BJ (cell line): ENCODE results near the gene CCPG1. TPM values are rescaled to one million over a fixed set of nuclear protein-coding genes. Genes with fewer than 3 reads are reported as not detected.

Experiments
- CTCF ChIA-PET: fragments of 350-600 bp; formaldehyde crosslinking; extraction: SDS; loops from one replicate; lab custom pipeline; 2021; ENCODE audit warnings: antibody characterized with exemption, inconsistent platforms; lab: Yijun Ruan, JAX
- POLR2A ChIA-PET: fragments of 300-600 bp; sonication (Branson Sonifier 250); formaldehyde crosslinking; extraction: SDS; loops from one replicate; lab custom pipeline; 2021; ENCODE audit warnings: antibody characterized with exemption; lab: Charles Lee
- DNase-seq: peaks from one replicate; pipeline ENCODE4 v3.0.0-alpha.2; 2011; ENCODE audit warnings: low read depth
- H3K27me3 ChIP-seq: 2 replicates; pipeline ENCODE4 v1.6.0; 2011; ENCODE audit warnings: low read length; ENCODE audit not compliant: control insufficient read depth, insufficient read depth
- H3K36me3 ChIP-seq: 2 replicates; pipeline ENCODE4 v1.5.1; 2011; ENCODE audit warnings: low read length; ENCODE audit not compliant: control insufficient read depth, insufficient read depth
- H3K4me3 ChIP-seq: 2 replicates; pipeline ENCODE4 v1.5.1; 2011; ENCODE audit warnings: low read depth, mild to moderate bottlenecking, control low read depth, low read length
- polyA plus RNA-seq: library from polyadenylated mRNA; depleted of rRNA; stranded (reverse); fragments of >200 nt; gene quantifications from 2 replicates; pipeline ENCODE4 v1.2.3, GENCODE V29; 2011
- TF ChIP-seq, protein P1 (sequence below): IDR thresholded peaks from 2 replicates; pipeline ENCODE4 v1.5.1; 2011; ENCODE audit warnings: low read depth, mild to moderate bottlenecking, control low read depth, inconsistent platforms, low read length, moderate library complexity; ENCODE audit not compliant: insufficient read depth

CCPG1 gene
- polyA plus RNA-seq, 1 experiment: 33.8 TPM

DNA sequence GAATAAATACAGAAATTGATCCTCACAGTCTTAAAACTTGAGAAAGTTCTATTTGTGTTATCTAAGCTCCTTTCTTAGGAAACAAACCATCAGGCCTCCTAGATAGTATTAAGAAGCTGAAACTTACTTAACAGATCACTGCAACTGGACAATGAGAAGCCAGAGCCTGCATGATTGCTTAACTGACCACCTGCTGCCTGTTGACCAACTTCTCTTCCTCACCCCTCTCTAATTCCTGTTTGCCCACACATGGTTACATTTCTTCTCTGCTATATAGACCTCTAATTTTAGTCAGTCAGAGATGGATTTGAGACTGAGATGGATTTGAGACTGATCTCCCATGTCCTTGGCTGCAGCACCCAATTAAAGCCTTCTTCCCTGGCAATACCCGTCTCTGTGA lies 13.5 kb downstream of the CCPG1 start:
- DNase-seq: no peak
- CTCF ChIA-PET: interaction anchor here (4.9 kb wide), 1 partner anchor 13 kb away, joined by 20 read pairs; the partner anchor contains the start of genes CCPG1 and PIERCE2
- Histone ChIP-seq H3K4me3 (no peak overlapping the region), H3K36me3 (no peaks in the 10 kb centered on the region), H3K27me3 (no peaks in the 10 kb centered on the region)
- POLR2A ChIA-PET: interaction anchor here (0.6 kb wide), 1 partner anchor 99 kb away, joined by 8 read pairs; no protein-coding TSS in a partner anchor
- TF ChIP-seq, protein P1, sequence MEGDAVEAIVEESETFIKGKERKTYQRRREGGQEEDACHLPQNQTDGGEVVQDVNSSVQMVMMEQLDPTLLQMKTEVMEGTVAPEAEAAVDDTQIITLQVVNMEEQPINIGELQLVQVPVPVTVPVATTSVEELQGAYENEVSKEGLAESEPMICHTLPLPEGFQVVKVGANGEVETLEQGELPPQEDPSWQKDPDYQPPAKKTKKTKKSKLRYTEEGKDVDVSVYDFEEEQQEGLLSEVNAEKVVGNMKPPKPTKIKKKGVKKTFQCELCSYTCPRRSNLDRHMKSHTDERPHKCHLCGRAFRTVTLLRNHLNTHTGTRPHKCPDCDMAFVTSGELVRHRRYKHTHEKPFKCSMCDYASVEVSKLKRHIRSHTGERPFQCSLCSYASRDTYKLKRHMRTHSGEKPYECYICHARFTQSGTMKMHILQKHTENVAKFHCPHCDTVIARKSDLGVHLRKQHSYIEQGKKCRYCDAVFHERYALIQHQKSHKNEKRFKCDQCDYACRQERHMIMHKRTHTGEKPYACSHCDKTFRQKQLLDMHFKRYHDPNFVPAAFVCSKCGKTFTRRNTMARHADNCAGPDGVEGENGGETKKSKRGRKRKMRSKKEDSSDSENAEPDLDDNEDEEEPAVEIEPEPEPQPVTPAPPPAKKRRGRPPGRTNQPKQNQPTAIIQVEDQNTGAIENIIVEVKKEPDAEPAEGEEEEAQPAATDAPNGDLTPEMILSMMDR: no peak

DNA sequence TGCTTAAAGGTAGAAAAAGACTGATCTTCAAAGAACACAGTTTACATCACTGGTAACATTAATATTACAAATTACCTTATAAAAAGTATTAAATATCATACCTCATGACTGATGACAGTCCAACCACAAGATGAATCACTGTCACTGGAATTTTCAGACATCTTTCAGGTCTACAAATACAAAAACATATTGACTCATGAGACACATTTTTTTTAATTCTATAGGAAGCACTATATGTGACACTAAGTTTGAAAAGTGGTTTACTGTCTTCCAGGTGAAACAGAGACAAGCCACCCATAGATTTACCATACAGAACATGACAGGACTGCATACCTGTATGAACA lies 18.9 kb downstream of the CCPG1 start:
- Histone ChIP-seq H3K36me3 (no peaks in the 10 kb centered on the region; the same call in 1 of the 2 replicates), H3K4me3 (no peak overlapping the region), H3K27me3 (no peaks in the 10 kb centered on the region)
- ChIA-PET POLR2A (no interaction called here), CTCF (no interaction called here)
- TF ChIP-seq, protein P1: no peak
- no peak for DNase-seq

DNA sequence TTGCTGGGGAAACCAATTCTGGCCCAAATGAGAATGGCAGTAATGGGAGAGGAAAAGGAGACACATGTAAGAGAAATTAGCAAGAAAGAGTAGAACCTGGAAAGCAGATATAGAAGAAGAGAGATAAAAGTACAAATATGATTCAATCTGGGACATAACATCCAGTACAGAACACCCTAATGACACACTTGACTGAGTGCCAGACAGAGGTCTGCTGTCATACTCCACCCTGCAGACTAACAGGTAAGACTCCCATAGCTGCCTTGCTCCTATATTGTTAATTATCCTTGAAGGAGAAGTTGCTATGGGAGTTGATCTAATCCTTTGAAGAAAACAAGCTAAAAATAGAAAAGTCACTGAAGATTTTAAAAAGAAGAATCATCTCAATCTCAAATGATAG lies 21.1 kb downstream of the CCPG1 start:
- ChIA-PET CTCF (no interaction called here), POLR2A (no interaction called here)
- TF ChIP-seq, protein P1: no peak
- Histone ChIP-seq H3K27me3 (no peaks in the 10 kb centered on the region), H3K4me3 (no peak overlapping the region), H3K36me3 (no peaks in the 10 kb centered on the region; the same call in 1 of the 2 replicates)
- DNase-seq: no peak

DNA sequence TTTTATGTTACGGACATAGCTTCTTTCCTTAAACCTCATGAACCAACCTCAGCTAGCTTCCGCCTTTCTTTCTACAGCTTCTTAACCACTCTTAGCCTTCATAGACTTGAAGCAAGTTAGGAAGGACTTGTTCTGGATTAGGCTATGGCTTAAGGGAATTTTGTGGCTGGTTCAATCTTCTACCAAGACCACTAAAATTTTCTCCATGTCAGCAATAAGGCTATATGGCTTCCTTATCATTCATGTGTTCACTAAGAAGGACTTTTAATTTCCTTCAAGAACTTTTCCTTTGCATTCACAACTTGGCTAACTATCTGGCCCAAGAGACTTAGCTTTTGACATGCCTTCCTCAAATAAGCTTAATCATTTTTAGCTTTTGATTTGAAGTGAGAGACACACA lies 24.5 kb downstream of the CCPG1 start:
- TF ChIP-seq, protein P1: no peak
- H3K4me3 ChIP-seq: no peak overlapping the region
- CTCF ChIA-PET: interaction anchor here (1.4 kb wide), 1 partner anchor 17 kb away, joined by 5 read pairs; no protein-coding TSS in a partner anchor

DNA sequence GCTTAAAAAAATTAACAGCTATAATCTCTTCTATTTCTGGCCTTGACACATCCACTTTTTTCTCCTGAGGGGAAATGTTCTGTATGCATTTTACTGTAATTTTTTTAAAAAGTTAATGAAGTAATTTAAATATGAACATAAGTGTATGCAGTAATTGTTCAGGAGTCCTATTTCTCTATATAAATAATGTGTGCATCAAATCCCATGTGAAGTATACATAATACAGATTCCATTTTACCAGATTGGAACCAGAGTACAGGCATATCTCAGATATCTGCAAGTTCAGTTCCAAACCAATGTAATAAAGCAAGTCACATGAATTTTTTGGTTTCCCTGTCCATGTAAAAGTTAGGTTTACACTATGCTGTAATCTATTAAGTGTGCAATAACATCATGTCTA lies 26.6 kb downstream of the CCPG1 start:
- Histone ChIP-seq H3K27me3 (no peaks in the 10 kb centered on the region), H3K36me3 (no peaks in the 10 kb centered on the region), H3K4me3 (no peak overlapping the region)
- CTCF ChIA-PET: interaction anchor here (0.6 to 1.0 kb wide), 2 partner anchors 27 to 231 kb away, joined by 3 read pairs; partner anchors contain the start of genes CCPG1 and PIERCE2
- DNase-seq: no peak
- TF ChIP-seq, protein P1: no peak
- POLR2A ChIA-PET: no interaction called here

More for the DNA sequence above, 24.5 kb downstream of the CCPG1 start:
- no peaks in the 10 kb centered on the region for H3K27me3 ChIP-seq
- POLR2A ChIA-PET: no interaction called here
- no peaks in the 10 kb centered on the region; the same call in 1 of the 2 replicates for H3K36me3 ChIP-seq
- no peak for DNase-seq
